ENCODE data around the gene GUCY2D. TPM values are rescaled to one million over a fixed set of nuclear protein-coding genes. Genes with fewer than 3 reads are reported as not detected.

The GUCY2D gene
- total RNA-seq, 1 donor from 2014 or later = not detected

- Histone ChIP-seq H3K4me1 (peaks cover 10% of the 10 kb centered on the region), H3K9me3 (no peaks in the 10 kb centered on the region), H3K27ac (no peak overlapping the region), H3K27me3 (no peaks in the 10 kb centered on the region), H3K36me3 (no peaks in the 10 kb centered on the region), H3K4me3 (no peak overlapping the region)
- TF ChIP-seq POLR2A (IDR thresholded peaks at IDR 0.05) = no peak
- TF ChIP-seq, protein P1, sequence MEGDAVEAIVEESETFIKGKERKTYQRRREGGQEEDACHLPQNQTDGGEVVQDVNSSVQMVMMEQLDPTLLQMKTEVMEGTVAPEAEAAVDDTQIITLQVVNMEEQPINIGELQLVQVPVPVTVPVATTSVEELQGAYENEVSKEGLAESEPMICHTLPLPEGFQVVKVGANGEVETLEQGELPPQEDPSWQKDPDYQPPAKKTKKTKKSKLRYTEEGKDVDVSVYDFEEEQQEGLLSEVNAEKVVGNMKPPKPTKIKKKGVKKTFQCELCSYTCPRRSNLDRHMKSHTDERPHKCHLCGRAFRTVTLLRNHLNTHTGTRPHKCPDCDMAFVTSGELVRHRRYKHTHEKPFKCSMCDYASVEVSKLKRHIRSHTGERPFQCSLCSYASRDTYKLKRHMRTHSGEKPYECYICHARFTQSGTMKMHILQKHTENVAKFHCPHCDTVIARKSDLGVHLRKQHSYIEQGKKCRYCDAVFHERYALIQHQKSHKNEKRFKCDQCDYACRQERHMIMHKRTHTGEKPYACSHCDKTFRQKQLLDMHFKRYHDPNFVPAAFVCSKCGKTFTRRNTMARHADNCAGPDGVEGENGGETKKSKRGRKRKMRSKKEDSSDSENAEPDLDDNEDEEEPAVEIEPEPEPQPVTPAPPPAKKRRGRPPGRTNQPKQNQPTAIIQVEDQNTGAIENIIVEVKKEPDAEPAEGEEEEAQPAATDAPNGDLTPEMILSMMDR (IDR thresholded peaks at IDR 0.05) = no peak
- no peak for TF ChIP-seq POLR2AphosphoS5 (IDR thresholded peaks at IDR 0.05; ENCODE audit: insufficient read depth in 1 of 2, low read depth in 1 of 2)
- intact Hi-C loops (cut with DNase I) = no loop called here
- DNase-seq (ENCODE audit: extremely low spot score in 2 of 2) = no peak
These were observed 9.9 kb upstream of the GUCY2D start for GRCh38 chr17:7992516-7992915.

DNA sequence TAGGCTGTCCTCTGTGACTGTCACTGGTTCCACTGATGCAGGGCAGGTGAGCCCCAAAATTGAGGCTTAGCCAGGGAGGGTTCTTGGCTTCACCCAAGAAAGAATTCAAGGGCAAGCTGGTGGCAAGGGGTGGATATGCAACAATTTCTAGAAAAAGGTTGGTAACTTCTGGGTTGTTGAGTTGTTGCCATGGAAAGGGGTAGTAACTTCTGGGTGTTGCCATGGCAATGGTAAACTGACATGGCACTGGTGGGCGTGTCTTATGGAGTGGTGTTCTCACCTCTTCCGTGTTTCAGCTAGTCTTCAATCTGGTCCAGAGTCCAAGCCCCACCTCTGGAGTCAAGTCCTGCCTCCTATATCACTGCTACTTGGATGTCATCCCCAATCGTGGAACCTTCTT is 9.5 kb upstream of the GUCY2D start:
- Histone ChIP-seq H3K4me3 (no peak overlapping the region), H3K36me3 (no peaks in the 10 kb centered on the region), H3K27ac (no peak overlapping the region), H3K27me3 (no peaks in the 10 kb centered on the region), H3K4me1 (peaks cover 10% of the 10 kb centered on the region), H3K9me3 (no peaks in the 10 kb centered on the region)
- TF ChIP-seq, protein P1 (IDR thresholded peaks at IDR 0.05) = no peak
- TF ChIP-seq POLR2AphosphoS5 (IDR thresholded peaks at IDR 0.05; ENCODE audit: insufficient read depth in 1 of 2, low read depth in 1 of 2) = no peak
- no peak for TF ChIP-seq POLR2A (IDR thresholded peaks at IDR 0.05)
- DNase-seq (ENCODE audit: extremely low spot score in 2 of 2) = no peak
- intact Hi-C loops (cut with DNase I) = no loop called here

- Histone ChIP-seq H3K27ac (no peak overlapping the region), H3K36me3 (no peaks in the 10 kb centered on the region), H3K27me3 (no peaks in the 10 kb centered on the region), H3K9me3 (no peaks in the 10 kb centered on the region), H3K4me1 (peaks cover 10% of the 10 kb centered on the region), H3K4me3 (no peak overlapping the region)
- intact Hi-C loops (cut with DNase I) = no loop called here
- TF ChIP-seq POLR2A (IDR thresholded peaks at IDR 0.05) (no peak), POLR2AphosphoS5 (IDR thresholded peaks at IDR 0.05; ENCODE audit: insufficient read depth in 1 of 2, low read depth in 1 of 2) (no peak)
- TF ChIP-seq, protein P1 (IDR thresholded peaks at IDR 0.05) = no peak
- no peak for DNase-seq (ENCODE audit: extremely low spot score in 2 of 2)
These were observed 8.3 kb upstream of the GUCY2D start for GRCh38 chr17:7993972-7994589.

DNA sequence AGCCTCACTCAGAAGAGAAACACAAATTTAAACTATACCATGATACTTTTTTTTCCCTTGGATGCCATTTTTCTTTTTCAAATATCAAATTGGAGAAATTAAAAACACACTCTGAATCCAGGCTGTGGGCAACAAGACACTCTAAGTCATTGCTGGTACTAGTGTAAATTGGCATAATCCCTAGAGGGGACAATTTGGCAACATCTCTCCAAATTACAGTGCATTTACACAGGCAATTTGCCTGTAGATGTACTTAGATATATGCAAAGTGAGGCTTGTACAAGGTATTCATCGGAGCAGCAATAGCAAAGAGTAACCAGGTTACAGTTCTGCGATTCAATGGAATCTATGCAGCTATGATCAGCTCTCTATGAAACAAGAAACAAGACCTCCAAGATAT is 6.7 kb upstream of the GUCY2D start:
- DNase-seq (ENCODE audit: extremely low spot score in 2 of 2) = no peak
- Histone ChIP-seq H3K9me3 (no peaks in the 10 kb centered on the region), H3K27ac (no peak overlapping the region), H3K36me3 (no peaks in the 10 kb centered on the region), H3K27me3 (no peaks in the 10 kb centered on the region), H3K4me1 (no peaks in the 10 kb centered on the region), H3K4me3 (no peak overlapping the region)
- TF ChIP-seq POLR2A (IDR thresholded peaks at IDR 0.05) = no peak
- TF ChIP-seq POLR2AphosphoS5 (IDR thresholded peaks at IDR 0.05; ENCODE audit: insufficient read depth in 1 of 2, low read depth in 1 of 2) = no peak
- TF ChIP-seq, protein P1 (IDR thresholded peaks at IDR 0.05) = no peak
- intact Hi-C loops (cut with DNase I) = no loop called here

GRCh38 chr17:7997186-7997585 is 5.2 kb upstream of the GUCY2D start:
- Histone ChIP-seq H3K4me1 (peaks cover 4% of the 10 kb centered on the region), H3K9me3 (no peaks in the 10 kb centered on the region), H3K27me3 (no peaks in the 10 kb centered on the region), H3K27ac (no peak overlapping the region), H3K36me3 (no peaks in the 10 kb centered on the region), H3K4me3 (no peak overlapping the region)
- TF ChIP-seq POLR2A (IDR thresholded peaks at IDR 0.05) (no peak), POLR2AphosphoS5 (IDR thresholded peaks at IDR 0.05; ENCODE audit: insufficient read depth in 1 of 2, low read depth in 1 of 2) (no peak)
- DNase-seq (ENCODE audit: extremely low spot score in 2 of 2) = no peak
- intact Hi-C loops (cut with DNase I) = no loop called here
